ENCODE results near the gene HTATIP2.

The HTATIP2 gene

DNA sequence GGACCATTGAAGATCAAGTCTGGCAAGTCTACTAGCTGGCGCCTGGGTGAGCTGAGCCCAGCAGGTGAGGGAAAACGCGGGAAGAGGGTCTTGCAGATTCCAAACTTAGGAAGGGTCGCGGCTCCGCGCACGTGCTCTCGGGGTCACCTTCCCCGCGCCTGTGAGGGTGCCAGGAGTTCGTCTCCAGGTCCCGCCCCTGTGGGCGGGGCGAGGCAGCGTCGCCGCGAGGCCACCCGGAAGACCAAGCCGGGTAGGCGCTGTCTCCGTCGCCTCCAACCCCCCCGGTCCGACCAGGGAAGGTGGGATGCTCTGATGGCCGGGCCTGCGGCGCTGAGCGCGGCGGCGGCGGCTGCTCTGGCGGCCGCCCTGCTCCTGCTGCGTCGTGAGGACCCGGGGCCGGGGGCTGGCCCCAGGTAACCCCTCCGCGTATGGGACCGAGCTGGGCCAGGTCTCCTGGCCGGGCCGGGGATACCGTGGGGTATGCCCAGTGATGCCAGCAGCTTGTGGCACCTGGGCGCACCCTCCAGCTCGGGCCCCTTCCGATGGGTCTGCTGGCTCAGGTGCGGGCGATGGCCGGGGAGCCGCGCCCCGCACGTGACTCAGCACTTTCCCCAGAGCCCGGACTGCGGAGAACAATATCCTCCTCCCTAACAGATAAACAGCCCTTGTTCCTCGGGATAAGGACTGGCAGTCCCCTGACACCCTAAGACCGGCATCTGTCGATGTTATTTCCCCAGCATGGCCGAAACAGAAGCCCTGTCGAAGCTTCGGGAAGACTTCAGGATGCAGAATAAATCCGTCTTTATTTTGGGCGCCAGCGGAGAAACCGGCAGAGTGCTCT, at the start of gene HTATIP2:
HTATIP2 (plus strand) TSS at position 215 of the 841 bp plus-strand sequence; CDS start at position 739, 524 bp downstream.
- H3K9me3 Mint-ChIP-seq, result no peaks in the 10 kb centered on the region
- H3K4me1 Mint-ChIP-seq, result peaks cover 68% of the 10 kb centered on the region
- peak within 1 kb of the TSS; percentile 92 to 97 for H3K27ac Mint-ChIP-seq
- ATAC-seq (peak; percentile 87), DNase-seq (peak; percentile 59 to 70)
- H3K27me3 Mint-ChIP-seq, result no peaks in the 10 kb centered on the region
- H3K4me3 Mint-ChIP-seq, result peak within 1 kb of the TSS; percentile 83 to 86

DNA sequence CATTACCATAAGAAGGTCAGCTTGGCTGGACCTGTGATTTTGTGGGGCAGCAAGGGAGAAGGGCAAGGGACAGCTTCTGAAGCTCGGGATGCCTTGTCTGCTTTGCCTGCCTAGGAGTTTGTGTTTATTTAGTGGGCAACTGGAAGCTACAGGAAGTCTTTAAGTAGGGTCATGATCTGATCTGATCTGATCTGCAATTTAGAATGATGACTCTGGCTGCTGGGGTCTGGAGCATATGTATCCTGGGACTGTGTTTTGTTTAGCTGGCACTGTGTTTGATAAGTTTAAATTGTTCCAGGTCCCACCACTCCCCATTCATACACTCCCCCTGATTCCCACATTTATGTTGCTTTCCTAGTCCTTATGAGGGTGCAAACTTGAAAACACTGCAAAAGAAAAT, 47.7 kb upstream of the HTATIP2 start:
- no peak overlapping the region for H3K4me3 Mint-ChIP-seq
- DNase-seq, result no peak
- H3K27ac Mint-ChIP-seq, result no peak overlapping the region
- H3K9me3 Mint-ChIP-seq, result no peaks in the 10 kb centered on the region
- no peaks in the 10 kb centered on the region for H3K27me3 Mint-ChIP-seq
- no peaks in the 10 kb centered on the region for H3K4me1 Mint-ChIP-seq
- no peak for ATAC-seq

DNA sequence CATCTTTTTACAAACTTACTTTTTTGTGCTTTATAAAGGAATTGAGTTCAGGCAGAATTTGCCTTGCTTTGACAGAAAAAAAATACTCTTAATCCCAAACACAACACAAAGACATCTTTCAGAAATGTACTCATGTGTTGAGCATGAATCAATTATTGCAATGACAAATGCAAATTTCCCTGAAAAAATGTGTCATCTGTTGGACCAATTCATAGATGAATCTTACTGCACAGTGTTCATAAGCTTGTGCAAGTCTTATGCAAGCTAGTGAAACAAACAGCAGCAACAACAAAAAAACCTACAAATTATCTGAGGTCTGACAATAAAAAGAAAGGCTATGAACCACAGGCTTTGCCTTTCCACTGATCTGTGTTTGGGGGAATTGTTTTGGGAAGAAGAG, 42.3 kb upstream of the HTATIP2 start:
- Mint-ChIP-seq H3K4me3 (no peak overlapping the region), H3K4me1 (no peaks in the 10 kb centered on the region)
- ATAC-seq, result no peak

DNA sequence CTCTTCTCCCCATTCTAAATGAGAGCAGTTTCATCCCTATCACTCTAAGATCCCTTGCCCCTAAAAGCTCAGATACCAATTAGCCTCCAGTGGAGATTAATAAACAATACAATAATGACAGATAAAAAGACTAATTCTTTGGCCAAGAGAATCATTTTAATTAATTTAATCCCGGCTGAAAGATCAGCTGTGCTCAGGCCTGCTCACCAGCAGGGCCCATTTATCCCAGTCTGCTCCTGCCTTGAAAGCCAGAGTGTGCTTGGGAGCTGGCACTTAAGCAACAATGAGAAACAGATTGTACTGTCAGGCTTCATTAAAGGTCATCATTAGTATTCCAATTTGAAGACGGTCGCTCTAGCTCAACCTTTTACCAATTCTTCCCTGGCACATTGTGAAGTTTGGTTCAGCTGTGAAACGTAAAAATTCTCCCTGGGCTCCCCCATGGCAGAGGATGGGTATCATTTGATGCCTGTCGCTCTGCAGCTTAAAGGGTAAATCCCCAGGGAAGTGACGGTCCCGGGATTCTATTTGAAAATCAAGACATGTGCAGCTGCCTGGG, 36.1 kb upstream of the HTATIP2 start:
- peaks cover 9% of the 10 kb centered on the region for H3K27me3 Mint-ChIP-seq
- H3K4me3 Mint-ChIP-seq, result no peak overlapping the region
- no peaks in the 10 kb centered on the region for H3K4me1 Mint-ChIP-seq
- DNase-seq (no peak), ATAC-seq (no peak)
- H3K27ac Mint-ChIP-seq, result no peak overlapping the region
- H3K9me3 Mint-ChIP-seq, result no peaks in the 10 kb centered on the region

More for the DNA sequence above, 42.3 kb upstream of the HTATIP2 start:
- no peaks in the 10 kb centered on the region for H3K27me3 Mint-ChIP-seq
- H3K9me3 Mint-ChIP-seq, result no peaks in the 10 kb centered on the region
- DNase-seq, result no peak
- H3K27ac Mint-ChIP-seq, result no peak overlapping the region

DNA sequence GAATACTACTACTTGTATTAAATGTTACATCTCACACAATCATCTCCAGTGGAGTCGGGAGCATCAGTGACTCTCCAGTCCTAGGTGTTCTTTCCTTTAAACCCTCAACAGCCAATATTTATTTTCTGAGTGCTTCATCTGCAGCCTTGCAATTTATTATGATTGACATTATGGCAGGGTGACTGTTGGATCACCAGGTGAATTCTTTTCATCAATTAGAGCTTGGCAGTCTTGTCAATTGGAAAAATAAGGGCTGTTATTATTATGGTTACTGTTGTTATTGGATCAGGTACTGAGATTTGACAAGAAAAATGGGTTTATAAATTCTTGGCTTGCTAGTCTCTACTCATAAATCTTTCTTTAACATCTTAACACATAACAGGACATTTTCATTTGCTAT, 27.5 kb upstream of the HTATIP2 start:
- DNase-seq, result no peak
- no peaks in the 10 kb centered on the region for H3K9me3 Mint-ChIP-seq
- H3K27ac Mint-ChIP-seq, result no peak overlapping the region
- ATAC-seq, result no peak
- H3K4me3 Mint-ChIP-seq, result no peak overlapping the region
- H3K4me1 Mint-ChIP-seq, result no peaks in the 10 kb centered on the region
- peaks cover 51% of the 10 kb centered on the region for H3K27me3 Mint-ChIP-seq

DNA sequence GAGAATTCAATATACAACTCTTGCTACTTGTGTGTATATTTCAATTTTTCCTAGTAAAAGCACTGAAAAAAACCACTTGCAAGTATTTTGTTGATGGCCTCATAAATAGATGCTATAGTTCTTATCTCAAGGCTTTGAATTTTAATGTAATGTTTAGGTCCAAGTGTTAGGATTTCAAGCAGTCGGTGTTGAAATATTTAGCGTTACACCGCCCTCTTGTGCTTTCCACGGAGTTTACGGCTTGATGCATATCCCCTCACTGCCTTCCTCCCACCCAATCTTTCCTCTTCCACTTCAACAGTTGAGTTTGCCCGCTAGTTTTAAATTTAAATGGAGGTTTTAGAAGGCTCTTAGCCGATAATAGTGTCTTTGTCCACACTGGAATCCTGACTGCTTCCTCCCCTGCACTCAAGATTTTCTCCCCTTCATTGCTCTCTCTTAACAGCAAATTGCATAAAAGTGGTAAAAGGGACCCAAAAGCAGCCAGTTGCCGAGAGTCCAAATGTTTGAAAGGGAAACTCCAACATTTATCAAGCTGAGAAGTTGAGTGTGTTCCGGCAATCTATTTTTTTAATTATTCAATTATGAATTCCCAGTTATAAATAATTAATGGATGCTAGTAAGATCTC, 25.9 kb upstream of the HTATIP2 start:
- ATAC-seq (peak; percentile 53), DNase-seq (no peak)
- H3K4me1 Mint-ChIP-seq, result no peaks in the 10 kb centered on the region
- H3K27ac Mint-ChIP-seq, result no peak overlapping the region
- H3K27me3 Mint-ChIP-seq, result peaks cover 66% of the 10 kb centered on the region
- no peak overlapping the region for H3K4me3 Mint-ChIP-seq
- H3K9me3 Mint-ChIP-seq, result no peaks in the 10 kb centered on the region

DNA sequence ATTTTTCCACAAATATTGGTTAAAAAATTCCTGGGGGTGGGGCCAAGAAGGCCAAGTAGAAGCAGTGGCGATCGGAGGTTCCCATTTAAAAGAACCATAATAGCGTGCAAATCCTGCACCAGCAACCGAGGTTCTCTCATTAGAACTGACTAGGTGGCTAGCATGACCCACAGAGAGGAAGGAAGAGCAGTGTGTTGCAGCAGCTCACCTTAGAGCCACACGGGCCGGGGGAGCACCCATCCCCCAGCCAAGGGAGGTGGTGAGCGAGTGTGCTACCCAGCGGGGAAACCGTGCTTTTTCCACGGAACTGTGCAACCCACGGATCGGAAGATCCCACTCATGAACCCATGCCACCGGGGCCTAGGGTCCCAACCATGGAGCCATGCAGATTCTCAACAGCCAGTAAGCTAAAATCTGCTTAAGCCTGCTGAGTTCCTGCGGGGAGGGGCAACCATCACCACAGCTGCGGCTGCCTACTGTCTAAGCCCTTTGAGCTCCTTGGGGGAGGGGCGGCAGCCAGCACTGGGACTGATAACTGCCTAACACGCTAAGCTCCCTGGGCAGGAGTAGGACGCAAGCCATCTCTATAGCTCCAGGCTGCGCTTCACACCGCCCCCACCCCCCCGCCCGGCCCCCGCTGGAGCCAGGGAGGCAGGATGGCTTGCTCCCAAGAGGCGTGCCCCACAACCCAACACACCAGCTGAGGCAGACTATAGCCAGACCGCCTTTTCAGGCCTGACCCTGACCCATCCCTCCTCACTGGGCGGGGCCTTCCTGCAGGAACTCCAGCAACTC, 21.0 kb upstream of the HTATIP2 start:
- ATAC-seq, result no peak
- no peaks in the 10 kb centered on the region for H3K9me3 Mint-ChIP-seq
- no peak overlapping the region for H3K27ac Mint-ChIP-seq
- no peak overlapping the region for H3K4me3 Mint-ChIP-seq
- peaks cover 83% of the 10 kb centered on the region for H3K27me3 Mint-ChIP-seq
- H3K4me1 Mint-ChIP-seq, result no peaks in the 10 kb centered on the region
- DNase-seq, result no peak

DNA sequence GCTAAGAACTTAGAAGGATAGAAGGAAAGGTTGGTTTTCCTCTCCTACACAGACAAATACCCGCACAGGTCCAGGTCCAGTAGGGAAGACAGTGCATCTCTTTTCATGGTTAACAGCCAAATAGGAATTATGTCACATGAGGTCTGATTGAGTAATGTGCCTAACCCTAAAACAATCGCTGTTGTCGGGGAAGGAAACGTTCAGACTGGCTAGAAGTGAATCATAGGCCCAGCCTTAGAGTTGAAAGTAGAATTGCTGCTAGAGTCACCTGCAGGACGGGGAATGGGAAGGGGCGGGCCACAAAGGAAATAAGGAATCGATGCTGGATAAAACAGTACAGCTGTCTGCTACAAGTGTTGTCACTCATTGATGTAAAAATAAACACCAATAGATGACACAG, 12.4 kb upstream of the HTATIP2 start:
- no peak overlapping the region for H3K4me3 Mint-ChIP-seq
- no peak overlapping the region for H3K27ac Mint-ChIP-seq
- ATAC-seq, result no peak
- no peak for DNase-seq
- peaks cover 22% of the 10 kb centered on the region for H3K27me3 Mint-ChIP-seq
- H3K4me1 Mint-ChIP-seq, result peaks cover 9% of the 10 kb centered on the region
- H3K9me3 Mint-ChIP-seq, result no peaks in the 10 kb centered on the region

DNA sequence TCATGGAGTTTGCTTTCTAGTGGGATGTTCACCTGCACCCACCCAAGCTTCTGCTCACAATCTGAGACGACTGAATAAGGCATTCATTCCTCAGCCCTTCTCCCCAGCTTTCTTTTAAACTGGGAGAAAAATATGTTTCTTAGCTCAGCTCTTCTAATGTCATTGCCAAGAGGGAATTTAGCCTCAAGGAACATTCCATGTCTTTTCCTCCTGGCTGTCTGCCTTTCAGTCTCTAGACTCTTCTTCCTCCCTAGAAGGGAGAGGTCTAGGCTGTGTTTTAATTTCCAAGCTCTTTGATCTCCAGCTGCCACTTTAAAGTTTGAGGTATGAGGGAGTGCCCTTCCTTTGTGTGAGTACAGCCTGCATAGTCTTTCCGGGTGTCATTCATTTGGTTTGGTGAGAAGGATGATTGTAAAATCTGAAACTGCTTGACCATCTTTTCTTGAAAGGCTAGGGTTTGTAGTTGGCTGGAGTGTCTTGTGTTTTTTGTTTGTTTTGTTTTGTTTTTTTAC, 11.7 kb upstream of the HTATIP2 start:
- Mint-ChIP-seq H3K4me3 (no peak overlapping the region), H3K27ac (no peak overlapping the region), H3K27me3 (peaks cover 16% of the 10 kb centered on the region), H3K4me1 (peaks cover 9% of the 10 kb centered on the region), H3K9me3 (no peaks in the 10 kb centered on the region)
- DNase-seq (no peak), ATAC-seq (no peak)

DNA sequence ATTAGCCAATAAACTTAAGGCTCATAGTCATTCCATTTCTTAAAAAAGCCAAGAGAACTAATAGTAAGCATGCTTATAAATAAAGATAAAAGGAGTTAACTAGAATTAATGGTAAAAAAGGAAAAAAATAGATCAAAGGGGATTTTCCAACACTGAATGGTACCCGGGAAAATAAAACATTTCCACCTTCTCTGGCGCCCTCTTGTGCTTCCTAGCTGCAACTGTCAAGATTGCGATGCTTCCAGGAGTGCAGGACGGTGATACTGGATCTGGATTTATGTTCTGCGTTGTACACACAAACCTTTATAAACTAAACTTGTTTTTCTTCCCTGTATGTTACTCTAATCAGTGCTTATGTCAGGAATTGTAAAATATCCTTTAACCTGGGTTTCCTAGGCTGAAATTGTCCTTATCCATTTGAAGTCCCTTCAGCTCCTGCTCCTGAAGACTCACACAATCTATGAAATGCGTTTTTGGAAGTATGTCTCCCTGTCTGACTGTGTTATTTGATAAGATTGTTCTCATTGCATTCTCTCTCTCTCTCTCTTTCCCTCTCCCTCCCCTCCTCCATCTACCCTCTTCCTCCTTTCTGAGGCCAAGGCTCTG, 9.6 kb upstream of the HTATIP2 start:
- H3K27me3 Mint-ChIP-seq, result peaks cover 7% of the 10 kb centered on the region
- peaks cover 9% of the 10 kb centered on the region for H3K4me1 Mint-ChIP-seq
- ATAC-seq, result no peak
- DNase-seq, result peak in 1 of 2 donors; percentile 27
- no peaks in the 10 kb centered on the region for H3K9me3 Mint-ChIP-seq
- H3K27ac Mint-ChIP-seq, result no peak overlapping the region
- no peak overlapping the region for H3K4me3 Mint-ChIP-seq

DNA sequence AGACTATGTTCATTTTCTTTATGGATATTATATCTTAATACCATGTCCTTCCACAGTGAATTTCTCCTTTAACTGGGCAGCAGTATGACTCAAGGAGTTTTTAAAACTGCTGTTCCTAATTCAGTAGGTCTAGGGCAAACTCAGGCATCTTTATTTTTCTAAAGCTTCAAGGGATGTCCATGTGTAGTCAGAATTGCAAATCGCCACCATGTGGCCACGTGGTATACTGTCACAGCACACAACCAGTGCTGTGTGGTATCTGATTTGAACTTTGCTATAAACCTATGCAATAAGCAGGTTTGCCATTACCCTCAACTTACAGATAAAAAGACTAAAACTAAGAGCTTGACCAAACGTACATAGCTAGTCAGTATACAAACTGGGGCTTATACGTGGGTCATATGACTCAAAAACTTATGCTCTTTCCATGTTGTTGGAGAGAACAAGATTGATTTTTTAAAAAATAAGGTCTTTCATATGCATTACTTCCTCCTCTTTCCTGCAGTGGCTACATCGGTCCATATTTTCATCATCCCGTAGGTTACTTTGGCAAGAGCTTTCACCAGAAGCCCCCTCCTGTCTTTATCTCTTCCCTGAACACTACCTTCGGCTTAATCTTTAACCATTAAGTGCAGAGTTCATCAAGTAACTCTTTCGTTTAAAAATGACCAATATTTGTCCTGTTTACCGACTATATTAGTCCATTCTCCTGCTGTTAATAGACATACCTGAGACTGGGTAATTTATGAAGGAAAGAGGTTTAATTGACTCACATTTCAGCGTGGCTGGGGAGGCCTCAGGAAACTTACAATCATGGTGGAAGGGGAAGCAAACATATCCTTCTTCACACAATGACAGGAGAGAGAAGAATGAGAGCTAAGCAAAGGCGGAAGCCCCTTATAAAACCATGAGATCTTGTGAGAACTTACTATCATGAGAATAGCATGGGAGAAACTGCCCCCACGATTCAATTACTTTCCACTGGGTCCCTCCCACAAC, 8.0 kb upstream of the HTATIP2 start:
- ATAC-seq, result peak; percentile 83
- H3K4me1 Mint-ChIP-seq, result peaks cover 15% of the 10 kb centered on the region
- H3K4me3 Mint-ChIP-seq, result no peak overlapping the region
- peak in 1 of 2 donors; percentile 42 for DNase-seq
- H3K27me3 Mint-ChIP-seq, result peaks cover 7% of the 10 kb centered on the region
- no peak overlapping the region for H3K27ac Mint-ChIP-seq
- H3K9me3 Mint-ChIP-seq, result no peaks in the 10 kb centered on the region

DNA sequence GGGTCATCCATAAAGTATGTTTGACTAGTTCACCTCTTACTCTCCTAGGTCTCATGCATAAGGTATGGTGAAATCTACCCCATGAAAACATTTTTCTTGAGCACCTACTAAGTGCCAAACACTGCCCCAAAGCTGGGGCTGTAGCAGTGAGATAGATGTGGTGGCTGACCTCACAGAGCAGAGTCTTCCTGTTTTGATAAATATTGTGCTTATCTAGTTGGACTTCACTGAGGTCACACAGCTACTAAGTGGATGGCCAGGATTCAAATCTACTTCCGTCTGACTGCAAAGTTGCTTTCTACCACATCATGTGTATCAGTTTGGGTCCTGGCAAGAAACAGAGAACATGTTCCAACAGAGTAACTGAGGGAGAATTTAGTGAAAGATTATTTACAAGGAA, 6.4 kb upstream of the HTATIP2 start:
- Mint-ChIP-seq H3K4me3 (no peak overlapping the region), H3K27ac (no peak overlapping the region), H3K4me1 (peaks cover 28% of the 10 kb centered on the region), H3K27me3 (peaks cover 7% of the 10 kb centered on the region), H3K9me3 (no peaks in the 10 kb centered on the region)
- ATAC-seq (no peak), DNase-seq (no peak)

DNA sequence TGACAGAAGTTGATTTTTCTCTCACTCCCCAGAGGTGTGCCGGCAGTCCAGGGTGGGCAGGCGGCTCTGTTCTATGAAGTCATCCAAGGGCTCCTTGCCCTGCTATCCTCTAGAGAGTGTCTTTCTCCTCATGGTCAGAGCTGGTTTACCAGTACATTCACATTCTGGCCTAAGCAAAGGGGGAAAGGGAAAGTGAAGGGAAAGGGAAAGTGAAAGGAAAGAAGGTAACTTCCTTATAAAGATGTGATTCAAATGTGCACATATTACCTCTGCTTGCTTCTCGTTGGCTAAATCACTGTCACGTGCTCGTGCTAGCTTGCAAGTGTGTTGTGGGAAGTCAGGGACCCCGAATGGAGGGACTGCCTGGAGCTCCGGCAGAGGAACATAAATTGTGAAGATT, 2.9 kb upstream of the HTATIP2 start:
- peak; percentile 74 for ATAC-seq
- peak; percentile 19 to 52 for DNase-seq
- Mint-ChIP-seq H3K27ac (peak overlapping the region; percentile 87), H3K27me3 (no peaks in the 10 kb centered on the region), H3K4me1 (peaks cover 48% of the 10 kb centered on the region), H3K9me3 (no peaks in the 10 kb centered on the region), H3K4me3 (peak overlapping the region; percentile 73 to 82)

DNA sequence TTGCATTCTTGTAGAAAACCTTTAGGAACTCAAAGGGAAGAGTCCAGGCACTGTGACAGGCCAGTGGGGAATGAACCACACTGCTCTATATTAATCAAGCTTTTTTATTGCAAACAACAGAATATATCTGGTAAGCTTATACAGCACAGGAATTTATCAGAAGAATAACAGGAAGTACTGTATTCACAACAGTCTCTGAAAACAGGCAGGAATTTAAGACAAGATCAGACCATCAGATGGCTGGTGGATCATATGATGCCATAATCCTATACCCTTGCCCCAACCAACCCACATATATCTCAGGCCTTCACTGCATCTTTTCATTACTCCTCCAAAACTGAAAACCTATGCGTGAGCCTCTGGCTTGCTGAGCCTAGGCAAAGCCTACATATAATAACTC, 1.0 kb upstream of the HTATIP2 start:
- ATAC-seq (no peak), DNase-seq (no peak)
- Mint-ChIP-seq H3K4me3 (peak overlapping the region in 1 of 2 donors; percentile 78), H3K4me1 (peaks cover 65% of the 10 kb centered on the region), H3K27ac (no peak overlapping the region), H3K27me3 (no peaks in the 10 kb centered on the region), H3K9me3 (no peaks in the 10 kb centered on the region)
